NB4 (cell line): Measurements from ENCODE around the gene GMPR.

Source experiments
- DNase-seq: peaks from one replicate; pipeline ENCODE4 v3.0.0; 2010; ENCODE audit warnings: low read depth
- H3K4me3 ChIP-seq: one replicate; pipeline ENCODE4 v1.5.1; 2011; ENCODE audit warnings: mild to moderate bottlenecking, low read depth, low read length, moderate library complexity
- MYC ChIP-seq: IDR thresholded peaks from 2 replicates; pipeline ENCODE4 v1.6.1; 2011; ENCODE audit warnings: low read depth, low read length
- POLR2A ChIP-seq: IDR thresholded peaks from 2 replicates; pipeline ENCODE4 v1.6.1; 2011; ENCODE audit warnings: mild to moderate bottlenecking; ENCODE audit not compliant: insufficient read length; ENCODE audit errors: extremely low read depth
- TF ChIP-seq, protein P1 (sequence below): IDR thresholded peaks from 2 replicates; pipeline ENCODE4 v1.6.1; 2011; ENCODE audit warnings: low read depth, low read length
- TF ChIP-seq, protein P2 (sequence below): IDR thresholded peaks from one replicate; pipeline ENCODE4 v1.5.1; 2012; ENCODE audit warnings: low read depth, low read length

Gene GMPR

GRCh38 chr6:16274483-16274882 lies 36.1 kb downstream of the GMPR start:
- no peak overlapping the region for H3K4me3 ChIP-seq
- TF ChIP-seq MYC (no peak), POLR2A (no peak)
- TF ChIP-seq, protein P1, sequence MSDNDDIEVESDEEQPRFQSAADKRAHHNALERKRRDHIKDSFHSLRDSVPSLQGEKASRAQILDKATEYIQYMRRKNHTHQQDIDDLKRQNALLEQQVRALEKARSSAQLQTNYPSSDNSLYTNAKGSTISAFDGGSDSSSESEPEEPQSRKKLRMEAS = no peak
- TF ChIP-seq, protein P2, sequence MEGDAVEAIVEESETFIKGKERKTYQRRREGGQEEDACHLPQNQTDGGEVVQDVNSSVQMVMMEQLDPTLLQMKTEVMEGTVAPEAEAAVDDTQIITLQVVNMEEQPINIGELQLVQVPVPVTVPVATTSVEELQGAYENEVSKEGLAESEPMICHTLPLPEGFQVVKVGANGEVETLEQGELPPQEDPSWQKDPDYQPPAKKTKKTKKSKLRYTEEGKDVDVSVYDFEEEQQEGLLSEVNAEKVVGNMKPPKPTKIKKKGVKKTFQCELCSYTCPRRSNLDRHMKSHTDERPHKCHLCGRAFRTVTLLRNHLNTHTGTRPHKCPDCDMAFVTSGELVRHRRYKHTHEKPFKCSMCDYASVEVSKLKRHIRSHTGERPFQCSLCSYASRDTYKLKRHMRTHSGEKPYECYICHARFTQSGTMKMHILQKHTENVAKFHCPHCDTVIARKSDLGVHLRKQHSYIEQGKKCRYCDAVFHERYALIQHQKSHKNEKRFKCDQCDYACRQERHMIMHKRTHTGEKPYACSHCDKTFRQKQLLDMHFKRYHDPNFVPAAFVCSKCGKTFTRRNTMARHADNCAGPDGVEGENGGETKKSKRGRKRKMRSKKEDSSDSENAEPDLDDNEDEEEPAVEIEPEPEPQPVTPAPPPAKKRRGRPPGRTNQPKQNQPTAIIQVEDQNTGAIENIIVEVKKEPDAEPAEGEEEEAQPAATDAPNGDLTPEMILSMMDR = no peak
- no peak for DNase-seq

DNA sequence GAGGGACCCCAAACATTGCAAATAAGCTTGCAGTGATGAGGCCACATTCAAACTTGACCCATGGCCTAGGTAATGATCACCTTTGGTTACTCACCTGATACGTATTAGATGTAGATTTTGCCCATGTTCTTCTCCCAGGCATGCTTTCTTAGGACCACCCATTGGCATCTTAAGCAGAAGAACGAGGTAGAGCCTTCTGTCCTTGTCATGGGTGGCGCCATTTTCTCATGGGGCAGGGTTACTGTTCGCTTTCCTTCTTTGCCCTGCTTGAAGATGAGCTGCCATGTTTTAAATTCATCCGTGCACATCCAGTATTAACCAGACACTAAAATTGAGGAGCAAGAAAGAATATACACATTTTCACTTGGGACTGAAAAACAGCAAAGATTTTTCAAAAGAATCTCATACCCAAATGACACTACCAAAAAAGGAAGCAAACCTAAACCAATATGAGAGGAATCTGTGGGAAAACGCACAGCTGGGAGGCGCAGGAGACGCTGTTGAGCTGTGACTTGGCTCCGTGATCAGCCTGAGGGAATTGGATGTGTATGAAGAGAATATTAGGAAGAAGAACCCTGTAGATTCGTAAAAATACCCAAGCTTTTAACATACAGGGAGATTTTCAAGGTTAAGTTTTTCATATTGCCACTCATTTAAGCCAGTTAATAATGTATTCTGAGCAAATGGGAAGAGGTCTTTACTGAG lies 36.6 kb downstream of the GMPR start:
- TF ChIP-seq, protein P1 = no peak
- DNase-seq = no peak
- H3K4me3 ChIP-seq = no peak overlapping the region

- H3K4me3 ChIP-seq = no peak overlapping the region
- TF ChIP-seq, protein P1 = no peak
- TF ChIP-seq MYC = peak; percentile 41; the same call in 1 of the 2 replicates
- no peak for TF ChIP-seq POLR2A
- TF ChIP-seq, protein P2 = peak; percentile 88
- DNase-seq = peak; percentile 93
These were observed 39.0 kb downstream of the GMPR start for GRCh38 chr6:16277101-16277981.

- H3K4me3 ChIP-seq = no peak overlapping the region
- no peak for DNase-seq
- TF ChIP-seq POLR2A (no peak), MYC (no peak)
- TF ChIP-seq, protein P1 = no peak
- TF ChIP-seq, protein P2 = no peak
These were observed 39.8 kb downstream of the GMPR start for GRCh38 chr6:16278048-16278724.

GRCh38 chr6:16278750-16279149 lies 40.4 kb downstream of the GMPR start:
- no peak for DNase-seq
- TF ChIP-seq, protein P1 = no peak
- no peak for TF ChIP-seq MYC
- TF ChIP-seq, protein P2 = no peak
- no peak for TF ChIP-seq POLR2A
- no peak overlapping the region for H3K4me3 ChIP-seq

- no peak for DNase-seq
- H3K4me3 ChIP-seq = no peak overlapping the region
- TF ChIP-seq, protein P1 = no peak
- TF ChIP-seq, protein P2 = no peak
- no peak for TF ChIP-seq MYC
- TF ChIP-seq POLR2A = no peak
These were observed 40.9 kb downstream of the GMPR start for GRCh38 chr6:16279243-16279642.
